Fibroblast of pulmonary artery (primary cell): ENCODE measurements around the gene FLYWCH1.

Experiments
- DNase-seq: peaks from one replicate; pipeline ENCODE4 v3.0.0-alpha.2; 2010; ENCODE audit warnings: low read depth
- H3K4me3 ChIP-seq: replicated peaks from 2 replicates; pipeline ENCODE4 v1.5.1; 2011; ENCODE audit warnings: low read depth, mild to moderate bottlenecking, control low read depth, low read length, moderate library complexity
- TF ChIP-seq, protein P1 (sequence below): IDR thresholded peaks from 2 replicates; pipeline ENCODE4 v1.5.1; 2011; ENCODE audit warnings: mild to moderate bottlenecking, control low read depth, low read length, inconsistent platforms; ENCODE audit errors: missing control alignments

The FLYWCH1 gene

DNA sequence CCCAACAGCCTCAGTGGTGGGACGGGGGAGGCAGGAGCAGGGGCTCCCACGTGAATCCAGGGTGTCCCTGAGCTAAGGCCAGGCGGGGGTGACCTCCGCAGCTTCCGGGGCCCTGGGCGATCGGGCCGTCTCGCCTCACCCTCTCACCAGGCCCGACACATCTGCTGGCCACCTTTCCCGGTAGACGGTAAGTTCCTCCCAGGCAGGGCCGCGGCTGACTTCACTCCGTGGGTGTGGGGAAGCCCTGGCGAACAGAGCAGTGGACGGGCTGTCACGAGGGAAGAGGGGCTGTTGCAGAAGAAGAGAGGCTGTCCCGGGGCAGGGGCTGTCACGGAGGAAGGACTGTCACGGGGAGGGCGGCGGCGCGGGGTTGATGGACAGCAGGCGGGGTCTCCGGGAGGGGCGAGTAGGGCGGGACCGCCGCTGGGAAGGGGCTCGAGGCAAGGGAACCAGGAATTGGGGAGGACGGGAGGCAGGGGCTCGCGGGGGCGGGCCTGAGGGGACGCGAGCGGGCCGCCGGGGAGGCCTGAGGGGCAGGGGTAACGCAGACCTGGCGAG is 68.0 kb downstream of the FLYWCH1 start:
- DNase-seq = no peak
- TF ChIP-seq, protein P1, sequence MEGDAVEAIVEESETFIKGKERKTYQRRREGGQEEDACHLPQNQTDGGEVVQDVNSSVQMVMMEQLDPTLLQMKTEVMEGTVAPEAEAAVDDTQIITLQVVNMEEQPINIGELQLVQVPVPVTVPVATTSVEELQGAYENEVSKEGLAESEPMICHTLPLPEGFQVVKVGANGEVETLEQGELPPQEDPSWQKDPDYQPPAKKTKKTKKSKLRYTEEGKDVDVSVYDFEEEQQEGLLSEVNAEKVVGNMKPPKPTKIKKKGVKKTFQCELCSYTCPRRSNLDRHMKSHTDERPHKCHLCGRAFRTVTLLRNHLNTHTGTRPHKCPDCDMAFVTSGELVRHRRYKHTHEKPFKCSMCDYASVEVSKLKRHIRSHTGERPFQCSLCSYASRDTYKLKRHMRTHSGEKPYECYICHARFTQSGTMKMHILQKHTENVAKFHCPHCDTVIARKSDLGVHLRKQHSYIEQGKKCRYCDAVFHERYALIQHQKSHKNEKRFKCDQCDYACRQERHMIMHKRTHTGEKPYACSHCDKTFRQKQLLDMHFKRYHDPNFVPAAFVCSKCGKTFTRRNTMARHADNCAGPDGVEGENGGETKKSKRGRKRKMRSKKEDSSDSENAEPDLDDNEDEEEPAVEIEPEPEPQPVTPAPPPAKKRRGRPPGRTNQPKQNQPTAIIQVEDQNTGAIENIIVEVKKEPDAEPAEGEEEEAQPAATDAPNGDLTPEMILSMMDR = no peak
- H3K4me3 ChIP-seq = peak overlapping the region; percentile 69

DNA sequence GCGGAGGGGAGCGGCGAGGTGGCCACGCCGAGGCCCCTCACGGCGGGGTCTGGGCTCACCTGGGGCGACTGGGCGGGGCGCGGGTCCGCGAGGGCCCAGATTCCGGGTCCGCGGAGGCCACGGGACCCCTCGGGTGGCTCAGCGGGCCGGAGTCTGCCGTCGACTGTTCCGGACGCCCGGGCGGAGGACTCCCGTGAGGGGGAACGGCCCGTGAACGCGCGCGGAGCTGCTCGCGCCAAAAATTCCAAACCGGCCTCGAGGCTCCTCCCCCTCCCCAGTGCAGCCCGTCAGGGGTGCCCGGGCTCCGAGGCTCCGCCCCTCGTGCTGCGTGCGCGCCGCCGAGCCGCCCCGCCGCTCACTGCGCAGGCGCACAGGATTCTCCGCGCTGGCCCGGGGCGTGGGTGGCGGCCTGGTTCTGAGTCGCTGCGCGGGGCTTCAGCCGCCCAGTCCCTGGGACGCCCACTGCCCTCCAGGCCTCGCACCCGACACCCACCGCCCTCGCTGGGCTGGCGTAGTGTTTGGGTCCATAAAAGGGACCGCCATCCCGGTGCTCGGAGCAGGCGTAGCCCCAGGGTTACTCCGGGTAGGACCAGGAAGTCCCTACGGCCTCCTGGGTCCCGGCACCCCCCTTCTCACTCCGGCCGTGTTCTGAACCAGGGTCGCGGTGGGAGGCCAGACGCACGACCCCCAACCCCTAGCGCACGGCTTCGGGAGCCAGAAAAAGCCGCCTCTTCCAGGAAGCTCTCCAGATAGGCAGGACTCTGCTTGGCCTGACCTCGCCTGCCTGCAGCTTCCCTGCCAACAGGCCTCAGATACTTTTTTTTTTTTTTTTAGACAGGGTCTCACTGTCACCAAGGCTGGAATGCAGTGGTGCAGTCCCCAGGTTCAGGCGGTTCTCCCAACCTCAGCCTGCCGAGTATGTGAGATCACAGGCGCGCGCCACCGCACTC is 68.8 kb downstream of the FLYWCH1 start, which contains the start of gene PKMYT1:
TSS of gene PKMYT1 (minus strand) at position 220 of the 950 bp plus-strand sequence. CDS start 789 bp downstream, outside the sequence.
- TF ChIP-seq, protein P1 = no peak
- peak within 1 kb of the TSS; percentile 69 for H3K4me3 ChIP-seq
- peak; percentile 83 for DNase-seq

DNA sequence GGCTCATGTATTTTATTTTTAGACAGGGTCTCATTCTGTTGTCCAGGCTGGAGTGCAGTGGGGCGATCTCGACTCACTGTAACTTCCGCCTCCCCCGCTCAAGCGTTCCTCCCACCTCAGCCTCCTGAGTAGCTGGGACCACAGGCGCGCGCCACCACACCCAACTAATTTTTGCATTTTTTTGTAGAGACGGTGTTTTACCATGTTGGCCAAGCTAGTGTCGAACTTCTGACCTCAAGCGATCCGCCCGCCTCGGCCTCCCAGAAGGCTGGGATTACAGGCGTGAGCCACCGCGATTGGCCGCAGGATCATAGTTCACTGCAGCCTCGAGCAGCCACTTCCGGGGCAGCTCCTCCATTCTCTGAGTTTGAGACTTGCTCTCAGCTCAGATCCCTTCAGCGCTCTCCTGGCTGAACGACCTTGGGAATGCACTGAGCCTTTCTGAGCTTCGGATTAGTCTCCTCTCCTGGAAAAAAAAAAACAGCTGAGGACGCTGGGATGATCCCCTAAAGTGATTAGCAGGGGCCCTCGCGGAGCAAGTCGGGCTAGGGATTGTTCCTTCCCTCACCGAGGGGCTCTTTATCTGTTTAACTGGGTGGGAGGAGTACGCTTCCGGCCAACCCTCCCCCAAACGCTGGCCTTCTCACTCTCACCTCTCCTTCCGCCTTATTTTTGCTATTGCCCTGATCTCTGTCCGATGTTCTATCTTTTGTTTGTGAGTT is 69.6 kb downstream of the FLYWCH1 start:
- DNase-seq = peak; percentile 16
- peak overlapping the region; percentile 69 for H3K4me3 ChIP-seq
- TF ChIP-seq, protein P1 = no peak

DNA sequence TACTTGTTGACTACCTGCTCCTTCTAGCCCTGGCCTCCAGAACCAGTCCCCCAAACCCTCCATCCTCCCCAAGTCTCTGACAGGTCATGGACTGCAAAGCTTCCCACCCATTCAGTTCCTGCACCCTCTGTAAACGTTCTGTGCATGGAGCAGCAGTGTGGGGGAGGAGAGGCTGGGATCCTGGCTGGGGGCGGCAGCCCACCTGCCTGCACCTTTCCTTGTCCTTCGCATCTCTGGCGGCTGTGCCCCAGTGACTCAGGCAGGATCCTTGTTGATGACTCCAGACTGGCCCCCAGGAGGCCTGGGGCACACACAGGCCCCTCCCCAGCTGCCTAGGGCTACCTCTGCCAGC is 70.1 kb downstream of the FLYWCH1 start:
- no peak for DNase-seq
- TF ChIP-seq, protein P1 = no peak
- H3K4me3 ChIP-seq = no peak overlapping the region

DNA sequence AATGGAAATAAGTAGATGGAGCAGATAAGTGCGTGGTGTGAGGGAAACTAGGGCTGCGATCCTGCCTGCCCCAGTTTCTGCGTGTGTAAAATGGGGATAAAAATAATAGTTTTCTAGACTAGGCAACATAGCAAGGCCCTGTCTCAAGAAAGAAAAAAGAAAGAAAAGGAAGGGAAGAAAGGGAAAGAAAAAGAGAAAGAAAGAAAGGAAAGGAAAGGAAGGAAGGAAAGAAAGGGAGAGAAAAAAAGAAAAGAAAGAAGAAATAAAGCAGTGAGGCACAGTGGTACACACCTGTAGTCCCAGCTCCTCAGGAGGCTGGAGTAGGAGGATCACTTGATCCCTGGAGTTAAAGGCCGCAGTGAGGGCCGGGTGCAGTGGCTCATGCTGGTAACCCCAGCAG is 70.7 kb downstream of the FLYWCH1 start:
- TF ChIP-seq, protein P1 = no peak
- H3K4me3 ChIP-seq = no peak overlapping the region
- DNase-seq = no peak

DNA sequence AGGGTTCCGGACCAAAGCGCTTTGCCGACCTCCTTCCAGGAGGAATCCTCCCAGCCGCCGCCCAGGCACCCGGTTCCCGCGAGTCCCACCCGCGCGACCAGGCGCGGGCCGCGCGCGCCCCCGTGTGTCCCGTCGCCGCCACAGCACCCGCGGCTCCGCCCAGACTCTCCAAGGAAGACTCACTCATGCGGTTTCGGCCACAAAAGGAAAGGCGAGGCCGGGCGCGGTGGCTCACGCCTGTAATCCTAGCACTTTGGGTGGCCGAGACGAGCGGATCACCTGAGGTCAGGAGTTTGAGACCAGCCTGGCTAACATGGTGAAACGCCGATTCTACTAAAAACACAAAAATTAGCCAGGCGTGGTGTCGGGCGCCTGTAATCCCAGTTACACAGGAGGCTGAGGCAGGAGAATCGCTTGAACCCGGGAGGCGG is 72.0 kb downstream of the FLYWCH1 start:
- TF ChIP-seq, protein P1 = peak; percentile 33
- H3K4me3 ChIP-seq = peak overlapping the region; percentile 27
- peak; percentile 67 for DNase-seq
